SKM-1 (cell line): ENCODE results near the gene NEU4.

Experiments used
- DNase-seq: peaks from one replicate; lab custom pipeline; 2025; ENCODE audit not compliant: unreplicated experiment; lab: John Stamatoyannopoulos, UW

NEU4 gene

DNA sequence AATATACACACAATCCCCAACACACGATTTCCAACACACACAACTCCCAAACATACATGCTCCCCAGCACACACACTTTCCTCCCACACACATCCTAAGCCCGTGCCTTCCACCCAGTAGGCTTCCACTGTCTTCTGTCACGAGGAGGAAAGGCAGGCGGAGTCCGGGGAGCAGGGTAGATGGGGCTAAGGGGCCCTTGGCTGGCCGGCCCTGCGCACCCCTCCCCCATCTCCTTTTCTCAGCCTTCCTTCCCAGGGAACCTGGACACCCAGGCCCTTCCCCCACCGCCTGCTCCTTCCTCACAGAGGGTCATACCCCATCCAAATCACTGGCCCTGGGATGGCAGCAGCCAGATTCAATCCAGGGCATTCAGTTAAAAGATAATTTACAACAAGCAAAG lies 53.1 kb downstream of the NEU4 start:
- no peak for DNase-seq

DNA sequence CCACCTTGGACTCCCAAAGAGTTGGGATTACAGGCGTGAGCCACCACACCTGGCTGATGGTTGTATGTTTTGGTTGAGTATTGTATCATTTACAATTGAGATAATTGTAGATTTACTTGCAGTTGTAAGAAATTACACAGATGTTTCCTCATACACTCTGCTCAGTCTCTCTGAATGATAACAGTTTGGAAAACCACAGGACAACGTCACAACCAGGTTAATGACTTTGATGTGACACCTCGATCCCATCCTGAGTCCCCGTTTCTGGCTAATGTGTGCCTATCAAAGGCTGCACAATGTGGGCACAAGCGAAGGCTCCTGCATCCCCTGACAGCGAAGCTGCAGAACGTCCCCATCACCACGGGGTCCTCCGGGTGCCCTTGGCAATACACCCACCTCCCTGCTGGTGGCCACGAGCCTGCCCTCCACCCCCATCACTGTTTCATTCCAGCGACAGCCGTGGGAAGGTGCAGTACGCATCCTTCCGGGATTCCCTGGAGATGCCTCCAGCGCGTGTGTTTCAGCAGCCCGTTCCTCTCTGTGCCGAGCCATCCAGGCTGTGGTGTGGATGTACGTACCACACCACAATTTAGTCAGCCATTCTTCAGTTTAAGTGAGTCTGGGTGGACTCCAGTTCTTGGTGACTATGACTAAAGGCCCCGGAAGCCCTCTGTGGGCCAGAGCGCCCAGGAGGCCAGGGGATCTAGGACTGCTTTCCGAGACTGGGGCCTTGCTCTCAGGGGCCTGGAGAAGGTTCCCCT lies 54.0 kb downstream of the NEU4 start:
- DNase-seq: no peak

DNA sequence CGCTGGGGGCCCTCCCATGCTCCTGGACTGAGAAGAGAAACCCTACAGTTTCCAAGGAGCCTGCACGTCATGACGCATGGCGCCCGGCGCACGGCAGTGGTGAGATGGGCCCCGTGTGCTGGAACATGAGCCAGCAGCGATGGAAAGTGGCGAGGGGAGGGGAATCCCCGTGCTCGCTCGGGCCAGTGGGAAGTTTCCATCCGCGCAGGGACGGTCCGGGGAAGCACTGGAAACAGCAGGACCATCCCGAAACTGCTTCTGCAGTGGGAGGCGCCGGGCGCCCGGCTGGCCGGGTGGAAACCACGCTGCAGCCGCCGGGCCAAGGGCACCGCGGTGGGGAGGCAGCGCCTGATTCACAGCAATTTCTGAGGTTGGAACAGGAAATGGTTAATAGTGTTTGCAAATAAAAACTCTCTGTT lies 54.6 kb downstream of the NEU4 start:
- no peak for DNase-seq

DNA sequence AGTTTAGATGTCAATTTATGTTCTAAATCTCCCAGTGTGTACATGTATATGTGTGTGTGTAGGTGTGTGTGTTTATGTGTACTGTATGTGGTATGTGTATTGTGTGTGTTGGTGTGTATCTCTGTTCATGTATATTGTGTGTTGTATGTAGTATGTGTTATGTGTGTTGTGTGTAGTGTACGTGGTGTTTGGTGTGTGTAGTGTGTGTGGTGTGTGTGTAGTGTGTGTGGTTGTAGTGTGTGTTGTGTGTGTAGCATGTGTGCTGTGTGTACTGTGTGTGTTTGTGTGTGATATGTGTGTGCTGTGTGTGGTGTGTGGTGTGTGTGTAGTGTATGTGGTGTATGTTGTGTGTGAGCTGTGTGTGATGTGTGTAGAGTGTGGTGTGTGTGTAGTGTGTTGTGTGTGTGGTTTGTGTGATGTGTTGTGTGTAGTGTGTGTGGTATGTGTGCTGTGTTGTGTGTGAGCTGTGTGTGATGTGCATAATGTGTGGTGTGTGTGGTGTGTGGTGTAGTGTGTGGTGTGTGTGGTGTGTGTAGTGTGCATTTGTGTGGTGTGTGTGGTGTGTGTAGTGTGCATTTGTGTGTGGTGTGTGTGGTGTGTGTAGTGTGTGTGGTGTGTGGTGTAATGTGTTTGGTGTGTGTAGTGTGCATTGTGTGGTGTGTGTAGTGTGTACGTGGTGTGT lies 55.3 kb downstream of the NEU4 start:
- DNase-seq: no peak

DNA sequence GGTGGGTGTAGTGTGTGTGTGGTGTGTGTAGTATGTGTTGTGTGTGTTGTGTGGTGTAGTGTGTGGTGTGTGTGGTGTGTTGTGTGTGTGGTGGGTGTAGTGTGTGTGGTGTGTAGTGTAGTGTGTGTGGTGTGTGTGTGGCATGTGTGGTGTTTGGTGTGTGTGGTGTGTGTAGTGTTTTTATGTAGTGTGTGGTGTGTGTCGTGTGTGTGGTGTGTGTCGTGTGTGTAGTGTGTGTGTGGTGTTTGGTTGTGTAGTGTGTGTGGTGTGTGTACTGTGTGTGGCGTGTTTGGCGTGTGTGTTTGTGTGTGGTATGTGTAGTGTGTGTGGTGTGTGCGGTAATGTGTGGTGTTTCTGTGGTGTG lies 55.8 kb downstream of the NEU4 start:
- no peak for DNase-seq

DNA sequence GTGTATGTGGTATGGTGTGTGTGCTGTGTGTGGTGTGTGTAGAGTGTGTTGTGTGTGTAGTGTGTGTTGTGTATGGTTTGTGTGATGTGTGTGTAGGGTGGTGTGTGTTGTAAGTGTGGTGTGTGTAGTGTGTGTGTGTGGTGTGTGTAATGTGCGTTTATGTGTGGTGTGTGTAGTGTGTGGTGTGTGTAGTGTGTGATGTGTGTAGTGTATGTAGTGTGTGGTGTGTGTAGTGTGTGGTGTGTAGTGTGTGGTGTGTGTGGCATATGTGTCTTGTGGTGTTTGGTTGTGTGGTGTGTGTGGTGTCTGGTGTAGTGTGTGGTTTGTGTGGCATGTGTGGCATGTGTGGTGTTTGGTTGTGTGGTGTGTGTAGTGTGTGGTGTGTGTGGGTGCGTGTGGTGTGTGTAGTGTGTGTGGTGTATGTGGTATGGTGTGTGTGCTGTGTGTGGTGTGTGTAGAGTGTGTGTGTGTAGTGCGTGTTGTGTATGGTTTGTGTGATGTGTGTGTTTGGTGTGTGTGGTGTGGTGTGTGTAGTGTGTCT lies 56.5 kb downstream of the NEU4 start:
- DNase-seq: no peak

DNA sequence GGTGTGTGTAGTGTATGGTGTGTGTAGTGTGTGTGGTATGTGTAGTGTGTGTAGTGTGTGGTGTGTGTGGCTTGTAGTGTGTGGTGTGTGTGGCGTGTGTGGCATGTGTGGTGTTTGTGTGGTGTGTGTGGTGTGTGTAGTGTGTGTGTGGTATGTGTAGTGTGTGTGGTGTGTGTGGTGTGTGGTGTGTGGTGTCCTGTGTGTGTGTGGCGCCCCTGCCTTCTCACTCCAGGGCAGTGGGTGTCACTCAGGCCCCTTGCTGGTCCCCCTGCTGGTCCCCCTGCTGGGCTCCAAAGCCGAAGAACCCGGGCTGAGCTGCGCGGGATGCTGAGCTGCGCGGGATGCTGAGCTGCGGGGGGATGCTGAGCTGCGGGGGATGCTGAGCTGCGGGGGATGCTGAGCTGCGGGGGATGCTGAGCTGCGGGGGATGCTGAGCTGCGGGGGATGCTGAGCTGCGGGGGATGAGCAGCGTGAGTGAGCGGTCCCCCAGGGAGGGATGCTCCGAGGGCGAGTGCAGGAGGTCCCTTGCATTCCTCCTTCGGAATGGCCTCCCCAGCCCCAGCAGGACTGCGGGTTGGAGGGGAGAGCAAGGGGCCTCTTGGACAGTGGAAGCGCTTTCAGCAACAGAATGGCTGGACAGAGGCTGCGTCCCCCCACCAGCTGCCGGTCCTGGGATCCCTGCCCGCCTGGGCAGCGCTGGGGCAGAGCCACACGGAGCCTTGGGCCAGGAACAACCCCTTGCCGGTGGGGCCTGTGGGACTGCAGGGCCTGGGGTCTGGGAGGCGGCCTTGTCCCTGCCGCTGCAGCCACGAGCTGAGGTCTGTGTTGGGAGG lies 57.2 kb downstream of the NEU4 start:
- no peak for DNase-seq
